ENCODE results near the gene COL6A1. TPM values are rescaled to one million over a fixed set of nuclear protein-coding genes. Genes with fewer than 3 reads are reported as not detected.

The COL6A1 gene
- total RNA-seq, 1 donor from 2014 or later, result 137 TPM

GRCh38 chr21:45943630-45944540 is 37.7 kb upstream of the COL6A1 start:
- no peak for DNase-seq (ENCODE audit: low spot score, unreplicated experiment)
- Mint-ChIP-seq H3K9me3 (ENCODE audit: low read depth) (no peaks in the 10 kb centered on the region), H3K27me3 (peaks cover 6% of the 10 kb centered on the region), H3K27ac (no peak overlapping the region), H3K4me1 (ENCODE audit: low read depth) (no peaks in the 10 kb centered on the region), H3K36me3 (ENCODE audit: insufficient read depth) (no peaks in the 10 kb centered on the region), H3K4me3 (ENCODE audit: low read depth) (no peak overlapping the region)
- TF ChIP-seq CTCF (IDR thresholded peaks at IDR 0.05; ENCODE audit: unreplicated experiment), result no peak

GRCh38 chr21:45944601-45945000 is 37.0 kb upstream of the COL6A1 start:
- H3K9me3 Mint-ChIP-seq (ENCODE audit: low read depth), result no peaks in the 10 kb centered on the region
- no peak for DNase-seq (ENCODE audit: low spot score, unreplicated experiment)
- no peaks in the 10 kb centered on the region for H3K4me1 Mint-ChIP-seq (ENCODE audit: low read depth)
- no peak overlapping the region for H3K27ac Mint-ChIP-seq
- H3K4me3 Mint-ChIP-seq (ENCODE audit: low read depth), result no peak overlapping the region
- peaks cover 6% of the 10 kb centered on the region for H3K27me3 Mint-ChIP-seq
- no peaks in the 10 kb centered on the region for H3K36me3 Mint-ChIP-seq (ENCODE audit: insufficient read depth)
- no peak for TF ChIP-seq CTCF (IDR thresholded peaks at IDR 0.05; ENCODE audit: unreplicated experiment)

GRCh38 chr21:45945066-45945867 is 36.3 kb upstream of the COL6A1 start:
- Mint-ChIP-seq H3K36me3 (ENCODE audit: insufficient read depth) (no peaks in the 10 kb centered on the region), H3K9me3 (ENCODE audit: low read depth) (no peaks in the 10 kb centered on the region), H3K4me3 (ENCODE audit: low read depth) (no peak overlapping the region), H3K27ac (no peak overlapping the region), H3K27me3 (peaks cover 6% of the 10 kb centered on the region), H3K4me1 (ENCODE audit: low read depth) (no peaks in the 10 kb centered on the region)
- TF ChIP-seq CTCF (IDR thresholded peaks at IDR 0.05; ENCODE audit: unreplicated experiment), result no peak
- DNase-seq (ENCODE audit: low spot score, unreplicated experiment), result no peak

- H3K36me3 Mint-ChIP-seq (ENCODE audit: insufficient read depth), result no peaks in the 10 kb centered on the region
Measured at GRCh38 chr21:45945868-45946210, 35.7 kb upstream of the COL6A1 start.

More at GRCh38 chr21:45945868-45946210, 35.7 kb upstream of the COL6A1 start:
- Mint-ChIP-seq H3K4me1 (ENCODE audit: low read depth) (no peaks in the 10 kb centered on the region), H3K27ac (no peak overlapping the region), H3K27me3 (peaks cover 7% of the 10 kb centered on the region), H3K4me3 (ENCODE audit: low read depth) (no peak overlapping the region), H3K9me3 (ENCODE audit: low read depth) (no peaks in the 10 kb centered on the region)
- TF ChIP-seq CTCF (IDR thresholded peaks at IDR 0.05; ENCODE audit: unreplicated experiment), result no peak
- no peak for DNase-seq (ENCODE audit: low spot score, unreplicated experiment)
